Panc1 (cell line): ENCODE data around the gene IL10.

Source experiments
- CTCF ChIP-seq: fragments of 450-650 bp; IDR thresholded peaks from 2 replicates; pipeline ENCODE4 v1.5.1; 2017; ENCODE audit warnings: mild to moderate bottlenecking
- POLR2AphosphoS5 ChIP-seq: IDR thresholded peaks from 2 replicates; pipeline ENCODE4 v1.6.1; 2012; ENCODE audit warnings: mild to moderate bottlenecking, low read depth, low read length, moderate library complexity
- REST ChIP-seq, 2 experiments: IDR thresholded peaks; 2 replicates each; pipeline ENCODE4 v1.6.1; 2011 to 2012; ENCODE audit warnings: low read depth in 2 of 2, control low read depth in 1 of 2, low read length in 1 of 2, mild to moderate bottlenecking in 1 of 2, moderate library complexity in 1 of 2; ENCODE audit not compliant: insufficient read depth in 1 of 2
- SIN3A ChIP-seq: IDR thresholded peaks from 2 replicates; pipeline ENCODE4 v1.6.1; 2012; ENCODE audit warnings: low read depth, mild to moderate bottlenecking, low read length, moderate library complexity, borderline replicate concordance; ENCODE audit not compliant: insufficient read depth

- TF ChIP-seq CTCF (no peak), POLR2AphosphoS5 (no peak), REST (IDR thresholded peaks at IDR 0.05; ENCODE audit: insufficient read depth in 1 of 2, low read depth in 2 of 2, low read length in 1 of 2) (no peak), SIN3A (no peak)
Measured at GRCh38 chr1:206776229-206776628, 3.9 kb upstream of the IL10 start.
